Measurements from ENCODE around the gene SLC35E3.

- TF ChIP-seq CTCF (IDR thresholded peaks at IDR 0.05; ENCODE audit: low read length), result peak; percentile 54; the same call in 1 of the 2 replicates
- no peak for TF ChIP-seq EZH2 (IDR thresholded peaks at IDR 0.05; ENCODE audit: borderline replicate concordance, low read length)
These were observed 41.0 kb downstream of the SLC35E3 start for GRCh38 chr12:68786929-68787328.

Data from OCI-LY1 (cell line).